EH (cell line): ENCODE measurements around the gene TMTC4.

ENCODE experiments used
- DNase-seq: peaks from one replicate; pipeline ENCODE4 v3.0.0-alpha.2; 2015; ENCODE audit warnings: low read depth

Gene TMTC4

DNA sequence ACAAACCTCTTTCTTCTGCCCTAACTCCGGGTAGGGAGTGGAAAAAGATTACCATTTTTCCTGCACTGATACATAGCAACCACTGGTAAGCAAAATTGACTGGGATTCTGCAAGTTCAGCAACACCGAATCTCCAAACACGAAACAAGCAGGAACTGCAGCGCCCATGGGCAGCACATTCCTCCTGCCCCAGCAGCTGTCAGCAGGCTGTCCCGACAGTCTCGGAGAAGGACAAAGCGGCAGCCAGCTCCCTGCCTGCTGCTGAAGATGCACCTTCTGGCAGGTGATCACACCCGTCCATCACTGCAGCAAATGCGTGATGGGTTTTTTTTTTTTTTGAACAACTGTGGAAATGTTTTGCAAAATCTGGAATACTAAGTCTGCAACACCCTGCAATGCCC is 6.7 kb downstream of the TMTC4 start:
- no peak for DNase-seq

DNA sequence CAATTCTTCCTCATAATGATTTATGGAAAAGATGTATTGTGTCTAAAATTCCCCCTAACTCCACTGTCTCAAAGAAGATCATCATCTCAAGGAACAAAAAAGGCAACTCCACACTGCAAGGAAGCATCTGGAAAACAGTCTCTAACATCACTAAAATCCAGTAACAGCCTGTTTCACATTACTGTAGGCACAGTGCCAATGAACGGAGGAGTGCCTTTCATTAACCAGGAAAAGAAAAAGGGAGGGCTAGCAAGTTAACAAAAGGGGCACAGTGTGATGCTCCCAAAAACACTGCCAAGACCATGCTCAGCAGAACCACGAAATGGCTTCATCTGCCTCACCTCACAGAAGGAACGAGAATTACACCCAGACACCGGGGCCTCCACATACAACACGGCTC is 8.5 kb downstream of the TMTC4 start:
- DNase-seq = no peak

GRCh38 chr13:100665403-100665802 is 9.2 kb downstream of the TMTC4 start:
- no peak for DNase-seq

- no peak for DNase-seq
Observed at GRCh38 chr13:100664171-100664900, 10.3 kb downstream of the TMTC4 start.

GRCh38 chr13:100662468-100663211 is 12.0 kb downstream of the TMTC4 start:
- no peak for DNase-seq

- no peak for DNase-seq
Observed at GRCh38 chr13:100660761-100661160, 13.8 kb downstream of the TMTC4 start.

- DNase-seq = no peak
Observed at GRCh38 chr13:100659578-100659977, 15.0 kb downstream of the TMTC4 start.

DNA sequence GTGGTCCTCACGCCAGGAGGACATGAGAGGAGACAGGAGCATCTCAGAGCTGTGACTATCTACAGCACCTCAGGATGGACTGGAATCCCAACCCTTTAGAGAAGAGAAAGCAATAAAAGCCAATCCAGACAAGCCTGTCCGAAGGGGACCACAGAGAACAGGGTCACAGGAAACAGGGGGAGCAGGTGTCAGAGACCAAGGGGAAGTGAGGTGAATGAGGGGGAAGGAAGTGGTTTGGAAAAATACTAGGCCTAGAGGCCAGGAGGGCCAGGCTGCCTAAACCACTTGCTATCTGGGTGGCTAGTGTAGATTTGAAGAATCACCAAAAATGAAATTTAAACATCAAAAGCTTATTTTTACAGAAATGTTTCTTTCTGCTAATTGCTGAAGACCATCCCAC is 16.2 kb downstream of the TMTC4 start:
- no peak for DNase-seq

DNA sequence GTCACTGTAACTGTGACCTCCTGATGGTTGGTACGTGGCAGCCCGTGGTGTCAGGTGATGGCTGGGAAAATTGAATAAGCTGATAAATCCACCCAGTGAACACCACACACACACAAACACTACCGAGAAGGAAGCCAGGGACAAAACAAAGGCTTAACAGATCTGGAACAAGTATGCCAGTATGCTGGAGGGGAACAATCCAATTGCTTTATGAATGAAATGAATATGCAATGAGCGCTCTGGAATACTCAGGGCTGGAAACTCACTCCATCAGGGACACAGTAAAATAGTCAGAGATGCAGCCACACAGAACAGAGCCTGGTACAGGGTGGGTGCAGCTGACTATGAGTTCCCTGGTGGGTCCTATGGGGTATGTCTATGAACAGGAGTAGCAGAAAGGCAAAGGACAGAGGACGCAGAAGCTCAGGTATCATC is 16.7 kb downstream of the TMTC4 start:
- DNase-seq = no peak

GRCh38 chr13:100652510-100652909 is 22.1 kb downstream of the TMTC4 start:
- no peak for DNase-seq

DNA sequence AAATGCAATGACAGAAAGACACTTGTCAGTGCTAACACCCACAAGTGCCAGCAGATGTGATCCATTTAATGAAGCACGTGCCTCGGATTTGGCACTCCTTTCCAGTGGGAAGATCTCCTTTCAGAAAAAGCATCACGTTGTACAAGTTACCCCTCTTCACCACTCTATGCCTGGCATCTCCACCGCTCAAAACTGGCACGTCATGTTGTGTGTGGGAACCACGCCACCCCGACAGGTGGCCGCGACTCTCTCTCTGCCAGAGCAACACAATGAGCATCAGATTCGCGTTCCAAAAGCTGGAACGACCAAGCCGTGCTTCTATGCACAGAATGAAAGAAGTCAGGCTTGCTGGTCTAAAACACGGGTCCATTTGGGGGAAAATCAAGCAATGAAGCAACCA is 24.3 kb downstream of the TMTC4 start:
- DNase-seq = no peak

DNA sequence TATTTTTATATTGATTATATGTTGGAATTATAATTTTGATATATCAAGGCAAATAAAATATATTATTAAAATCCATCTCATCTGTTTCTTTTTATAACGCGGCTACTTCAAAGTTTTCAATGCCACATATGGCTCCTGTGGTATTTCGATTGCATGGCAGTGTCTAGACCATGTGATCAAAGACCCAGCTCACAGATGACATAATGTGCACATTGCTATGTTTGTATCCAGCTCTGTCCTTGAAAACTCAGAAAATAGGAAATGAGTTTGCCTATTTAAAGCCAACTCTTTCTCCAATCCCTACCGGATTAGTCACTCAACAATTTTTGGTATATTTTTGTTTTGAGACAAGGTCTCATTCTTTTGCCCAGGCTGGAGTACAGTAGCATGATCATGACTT is 26.2 kb downstream of the TMTC4 start:
- DNase-seq = peak; percentile 4

DNA sequence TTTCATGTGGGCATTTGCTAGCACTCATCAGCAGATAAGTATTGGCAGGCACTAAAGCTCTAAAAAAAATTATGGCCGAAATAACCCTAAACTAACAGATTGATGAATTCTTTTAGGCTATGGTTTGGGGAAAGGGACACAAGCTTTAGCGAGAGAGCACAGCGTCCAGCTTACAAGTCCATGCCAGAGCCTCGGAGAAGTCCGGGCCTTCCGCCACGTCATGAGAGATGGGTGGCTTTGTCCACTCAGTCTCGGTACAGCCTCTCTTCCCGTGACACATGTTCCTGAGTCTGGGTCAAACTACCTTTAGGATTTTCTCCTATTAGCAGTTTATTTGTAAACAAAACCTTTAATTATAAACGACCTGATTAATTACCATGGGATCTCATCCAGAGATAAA is 27.7 kb downstream of the TMTC4 start:
- DNase-seq = no peak

- peak; percentile 28 for DNase-seq
Observed at GRCh38 chr13:100646030-100646673, 28.4 kb downstream of the TMTC4 start.

GRCh38 chr13:100645382-100645781 is 29.2 kb downstream of the TMTC4 start:
- DNase-seq = no peak

DNA sequence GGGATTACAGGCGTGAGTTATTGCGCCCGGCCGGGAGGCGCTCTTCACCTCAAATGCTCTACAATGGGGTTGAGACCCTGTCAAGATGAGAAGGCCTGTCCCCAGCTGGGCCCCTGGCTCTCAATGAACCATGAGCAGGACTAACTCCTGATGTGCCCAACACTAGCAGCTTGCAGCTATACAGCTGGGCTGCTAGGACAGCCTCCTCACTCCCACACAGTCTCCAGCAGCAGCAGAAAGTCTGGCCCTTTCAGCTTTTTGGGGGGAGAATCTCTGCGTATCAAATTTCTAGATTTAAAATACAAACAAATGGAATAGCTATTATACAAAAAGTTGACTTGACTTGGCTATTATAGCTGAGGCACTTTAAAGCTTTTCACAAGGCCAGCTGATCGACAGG is 30.2 kb downstream of the TMTC4 start:
- DNase-seq = no peak

GRCh38 chr13:100637796-100638195 is 36.8 kb downstream of the TMTC4 start:
- DNase-seq = no peak

DNA sequence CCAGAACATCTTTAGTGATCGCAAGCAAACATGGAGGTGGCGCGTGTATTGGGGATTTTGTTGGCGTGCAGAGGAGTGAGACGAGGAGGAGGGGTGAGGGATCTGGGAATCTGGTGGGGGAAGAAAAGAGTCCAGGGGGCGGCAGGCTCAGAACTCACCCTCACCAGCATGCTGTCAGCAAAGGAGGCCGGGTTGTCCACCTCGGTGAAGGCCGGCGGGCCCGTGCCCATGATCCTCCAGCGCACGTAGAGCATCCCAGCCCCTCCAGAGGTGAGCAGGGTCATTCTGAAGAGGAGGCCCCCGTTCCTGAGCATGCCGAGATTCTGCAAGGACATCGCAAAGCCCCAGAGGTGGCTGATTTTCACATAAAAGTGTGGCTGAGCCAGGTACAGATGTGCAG is 37.2 kb downstream of the TMTC4 start:
- no peak for DNase-seq

DNA sequence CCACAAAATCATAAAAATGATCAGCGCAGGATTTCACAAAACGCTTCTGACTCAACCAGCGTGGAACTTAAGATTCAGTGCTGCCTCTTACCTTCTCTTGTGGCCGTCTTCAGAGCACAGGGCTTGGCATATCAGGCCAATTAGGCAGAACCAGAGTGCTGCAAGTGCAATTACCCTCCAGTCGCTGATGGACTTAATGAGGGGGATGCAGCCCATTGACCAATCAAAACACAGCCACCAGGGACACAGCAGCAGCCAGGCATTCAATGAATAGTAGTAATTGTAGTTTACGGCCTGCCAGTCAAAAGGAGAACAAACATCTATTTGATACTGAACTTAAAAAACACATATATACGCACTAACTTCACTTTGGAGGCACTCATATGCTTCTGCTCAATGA is 38.2 kb downstream of the TMTC4 start:
- DNase-seq = no peak

GRCh38 chr13:100636004-100636403 is 38.6 kb downstream of the TMTC4 start:
- DNase-seq = no peak

DNA sequence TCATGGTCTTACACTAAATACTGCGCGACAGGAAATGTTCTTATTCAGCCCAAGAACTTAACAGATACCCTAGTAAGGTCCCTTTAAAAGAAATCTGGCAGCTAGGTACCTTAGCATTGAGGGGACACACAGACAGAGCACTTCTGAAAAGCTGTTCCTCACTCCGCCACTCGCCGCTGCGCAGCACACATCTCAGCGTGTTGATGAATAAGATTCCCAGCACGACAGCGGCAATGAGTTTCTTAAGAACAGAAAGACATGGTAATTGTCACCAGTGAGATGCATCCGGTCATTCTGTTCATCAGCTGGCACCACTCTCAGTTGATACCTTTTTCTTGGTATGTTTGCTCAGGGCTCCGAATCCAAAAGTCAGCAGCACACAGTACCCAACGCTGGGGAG is 39.9 kb downstream of the TMTC4 start:
- no peak for DNase-seq

GRCh38 chr13:100633461-100633860 is 41.1 kb downstream of the TMTC4 start:
- peak; percentile 86 for DNase-seq

DNA sequence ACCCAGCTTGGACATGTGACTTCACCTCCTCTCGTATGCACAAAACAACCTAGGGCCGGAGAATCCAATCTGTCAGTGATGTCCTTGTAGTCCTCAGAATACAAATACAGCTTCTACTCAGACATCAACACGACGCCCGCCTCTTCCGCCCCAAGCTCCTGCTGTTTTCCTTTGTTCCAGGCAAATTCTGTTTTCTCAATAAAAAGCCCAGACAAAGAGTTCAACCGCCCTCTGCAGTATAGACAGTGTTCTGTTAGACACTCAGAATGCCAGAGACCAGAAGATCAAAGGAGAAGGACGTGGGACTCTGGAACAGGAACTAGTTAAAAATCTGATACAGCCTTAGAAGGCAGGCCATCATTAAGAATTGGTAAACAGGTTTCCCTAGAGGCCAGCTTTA is 44.0 kb downstream of the TMTC4 start:
- no peak for DNase-seq
